BLaER1 (cell line): ENCODE data around the gene ERO1B.
A peak's percentile ranks its signal among the peaks of the same experiment; 100 is the strongest.
"Not testable (repeated sequence)": the region's sequence is repeated elsewhere in the genome, so short reads cannot be mapped to it uniquely, and the experiment has no call there.

Experiments used
- H3K27ac ChIP-seq: shearing (Covaris generic); formaldehyde crosslinking; 2 replicates; pipeline ENCODE4 v1.8.1; 2022
- H3K27me3 ChIP-seq: shearing (Covaris generic); formaldehyde crosslinking; 2 replicates; pipeline ENCODE4 v1.8.1; 2022
- H3K36me3 ChIP-seq: shearing (Covaris generic); formaldehyde crosslinking; 2 replicates; pipeline ENCODE4 v1.8.1; 2022
- H3K4me1 ChIP-seq: shearing (Covaris generic); formaldehyde crosslinking; 2 replicates; pipeline ENCODE4 v1.8.1; 2022
- H3K4me2 ChIP-seq: shearing (Covaris generic); formaldehyde crosslinking; 2 replicates; pipeline ENCODE4 v1.8.1; 2022
- H3K4me3 ChIP-seq: shearing (Covaris generic); formaldehyde crosslinking; 2 replicates; pipeline ENCODE4 v1.8.1; 2022
- H3K9ac ChIP-seq: shearing (Covaris generic); formaldehyde crosslinking; 2 replicates; pipeline ENCODE4 v1.8.1; 2022
- H3K9me3 ChIP-seq: shearing (Covaris generic); formaldehyde crosslinking; 2 replicates; pipeline ENCODE4 v1.8.1; 2022
- H4K20me1 ChIP-seq: shearing (Covaris generic); formaldehyde crosslinking; 2 replicates; pipeline ENCODE4 v1.8.1; 2022
- Cebpa-rat ChIP-seq: shearing (Covaris generic); IDR thresholded peaks from 2 replicates; pipeline ENCODE4 v1.8.1; 2022

Gene ERO1B

GRCh38 chr1:236316437-236316836, 34.7 kb upstream of the ERO1B start:
- no peak for TF ChIP-seq Cebpa-rat
- H3K27ac ChIP-seq: no peak overlapping the region
- H3K4me3 ChIP-seq: no peak overlapping the region
- H3K36me3 ChIP-seq: no peaks in the 10 kb centered on the region
- no peaks in the 10 kb centered on the region for H4K20me1 ChIP-seq
- H3K9me3 ChIP-seq: no peaks in the 10 kb centered on the region
- H3K4me2 ChIP-seq: no peak overlapping the region
- no peaks in the 10 kb centered on the region for H3K4me1 ChIP-seq
- no peak overlapping the region for H3K9ac ChIP-seq
- H3K27me3 ChIP-seq: no peaks in the 10 kb centered on the region

DNA sequence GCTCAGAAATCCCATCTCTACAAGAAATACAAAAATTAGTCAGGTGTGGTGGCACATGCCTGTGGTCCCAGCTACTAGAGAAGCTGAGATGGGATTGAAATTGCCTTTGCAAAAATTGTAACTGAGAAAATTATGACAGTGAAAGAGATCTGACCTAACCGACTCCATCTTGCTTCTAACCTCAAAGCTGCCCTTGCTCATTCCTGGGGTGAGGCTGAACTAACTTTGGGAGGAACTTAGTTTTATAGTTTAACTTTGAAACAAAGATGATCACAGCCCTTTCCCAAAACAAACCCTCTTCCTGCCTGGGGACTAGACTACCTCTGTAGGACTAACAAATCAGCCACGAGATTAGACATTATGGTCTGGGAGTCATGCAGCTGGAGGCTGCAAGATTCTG, 33.8 kb upstream of the ERO1B start:
- TF ChIP-seq Cebpa-rat: no peak
- no peaks in the 10 kb centered on the region for H4K20me1 ChIP-seq
- no peaks in the 10 kb centered on the region for H3K9me3 ChIP-seq
- no peak overlapping the region for H3K4me2 ChIP-seq
- H3K4me1 ChIP-seq: no peaks in the 10 kb centered on the region
- H3K4me3 ChIP-seq: no peak overlapping the region
- H3K27me3 ChIP-seq: no peaks in the 10 kb centered on the region
- no peak overlapping the region for H3K27ac ChIP-seq
- H3K9ac ChIP-seq: no peak overlapping the region
- H3K36me3 ChIP-seq: no peaks in the 10 kb centered on the region

DNA sequence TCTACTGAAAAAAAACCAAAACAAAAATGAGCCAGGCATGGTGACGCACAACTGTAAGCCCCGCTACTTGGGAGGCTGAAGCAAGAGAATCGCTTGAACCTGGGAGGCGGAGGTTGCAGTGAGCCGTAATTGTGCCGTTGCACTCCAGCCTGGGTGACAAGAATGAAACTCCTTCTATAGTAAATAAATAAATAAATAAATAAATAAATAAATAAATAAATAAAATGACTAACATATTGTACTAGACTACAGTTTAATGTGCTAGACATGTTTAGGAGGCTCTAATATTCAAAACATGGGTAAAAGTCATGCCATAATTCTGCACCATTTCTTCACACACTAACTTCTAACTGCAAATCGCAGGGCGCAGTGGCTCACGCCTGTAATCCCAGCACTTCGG, 33.3 kb upstream of the ERO1B start:
- Histone ChIP-seq H3K36me3 (no peaks in the 10 kb centered on the region), H3K4me1 (no peaks in the 10 kb centered on the region), H3K9ac (no peak overlapping the region), H4K20me1 (no peaks in the 10 kb centered on the region), H3K4me3 (no peak overlapping the region), H3K9me3 (no peaks in the 10 kb centered on the region), H3K27me3 (no peaks in the 10 kb centered on the region), H3K4me2 (no peak overlapping the region), H3K27ac (no peak overlapping the region)
- TF ChIP-seq Cebpa-rat: no peak

DNA sequence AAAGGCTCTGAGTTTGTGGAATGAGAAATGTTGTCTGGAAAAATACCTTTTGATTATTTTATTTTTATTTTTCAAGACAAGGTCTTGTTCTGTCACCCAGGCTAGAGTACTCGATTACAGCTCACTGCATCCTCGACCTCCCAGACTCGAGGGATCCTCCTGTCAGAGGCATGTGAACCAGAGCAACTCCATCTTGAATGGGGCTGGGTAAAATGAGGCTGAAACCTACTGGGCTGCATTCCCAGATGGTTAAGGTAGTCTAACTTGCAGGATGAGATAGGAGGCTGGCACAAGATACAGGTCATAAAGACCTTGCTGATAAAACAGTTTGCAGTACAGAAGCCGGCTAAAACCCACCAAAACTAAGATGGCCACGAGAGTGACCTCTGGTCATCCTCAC, 32.3 kb upstream of the ERO1B start:
- H3K4me3 ChIP-seq, H3K36me3 ChIP-seq, H3K9ac ChIP-seq, H3K4me2 ChIP-seq, H3K27me3 ChIP-seq, H3K4me1 ChIP-seq, H3K27ac ChIP-seq, H4K20me1 ChIP-seq, H3K9me3 ChIP-seq: not testable (repeated sequence)

DNA sequence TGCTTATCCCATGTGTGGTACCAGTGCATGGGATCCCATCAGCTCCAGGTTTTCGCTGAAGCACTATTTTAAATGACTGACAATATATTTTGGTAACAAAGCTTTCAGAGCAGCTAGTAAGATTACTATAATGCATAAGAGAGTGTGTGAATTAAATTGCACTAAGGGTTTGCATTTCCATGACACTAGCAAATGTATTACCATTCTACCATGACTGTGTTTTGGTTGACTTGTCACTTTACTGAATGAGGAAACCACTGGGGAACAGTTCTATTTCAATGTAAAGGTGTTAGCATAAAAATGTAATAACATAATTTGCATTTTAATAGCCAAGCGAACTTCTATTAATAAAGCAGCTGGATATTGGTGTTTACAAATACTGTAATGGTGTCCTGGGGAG, 31.7 kb upstream of the ERO1B start:
- Histone ChIP-seq H3K27ac (no peak overlapping the region), H3K4me3 (no peak overlapping the region), H3K36me3 (no peaks in the 10 kb centered on the region), H3K4me2 (no peak overlapping the region), H3K9me3 (no peaks in the 10 kb centered on the region), H3K4me1 (no peaks in the 10 kb centered on the region), H3K27me3 (no peaks in the 10 kb centered on the region), H4K20me1 (no peaks in the 10 kb centered on the region), H3K9ac (no peak overlapping the region)
- no peak for TF ChIP-seq Cebpa-rat

DNA sequence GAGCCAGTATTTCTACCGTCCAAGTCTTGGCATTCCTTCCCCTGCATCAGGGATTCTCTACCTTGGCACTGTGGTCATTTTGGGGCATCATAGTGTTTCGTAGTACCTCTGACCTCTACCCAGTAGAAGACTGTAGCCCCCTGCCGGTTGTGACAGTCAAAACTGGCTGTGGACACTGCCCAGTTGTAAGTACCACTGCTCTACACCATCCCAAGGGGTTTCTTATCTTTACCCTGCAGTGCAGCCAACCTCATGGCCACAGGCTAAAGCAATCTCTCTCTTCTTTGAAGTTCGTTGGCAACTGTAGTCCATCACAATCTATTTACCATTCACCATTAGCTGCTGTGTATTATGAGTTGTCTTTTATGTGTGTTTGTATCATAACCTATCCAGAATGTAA, 29.3 kb upstream of the ERO1B start:
- no peak for TF ChIP-seq Cebpa-rat
- Histone ChIP-seq H3K27me3 (no peaks in the 10 kb centered on the region), H3K36me3 (no peaks in the 10 kb centered on the region), H3K9me3 (no peaks in the 10 kb centered on the region), H3K4me1 (no peaks in the 10 kb centered on the region), H3K4me2 (no peak overlapping the region), H3K27ac (no peak overlapping the region), H3K9ac (no peak overlapping the region), H4K20me1 (no peaks in the 10 kb centered on the region), H3K4me3 (no peak overlapping the region)

DNA sequence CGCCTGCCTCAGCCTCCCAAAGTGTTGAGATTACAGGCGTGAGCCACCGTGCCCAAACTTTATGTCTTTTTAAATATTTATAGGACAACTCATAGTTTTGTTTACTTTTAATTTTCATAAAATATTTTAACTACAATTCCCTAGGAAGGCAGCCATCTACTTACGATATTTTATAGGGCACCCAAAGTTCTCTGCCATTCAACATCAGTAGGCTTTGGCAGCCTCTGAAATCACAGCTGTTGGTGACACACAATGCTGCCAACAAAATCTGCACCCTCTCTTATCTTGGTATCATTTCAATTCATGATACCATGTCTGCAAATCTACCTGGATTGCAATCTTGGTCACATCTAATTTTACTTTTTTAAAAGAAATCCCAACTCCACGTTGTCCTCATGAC, 27.1 kb upstream of the ERO1B start:
- H3K27me3 ChIP-seq: no peaks in the 10 kb centered on the region
- H3K27ac ChIP-seq: no peak overlapping the region
- H3K4me1 ChIP-seq: no peaks in the 10 kb centered on the region
- no peaks in the 10 kb centered on the region for H3K36me3 ChIP-seq
- H3K4me2 ChIP-seq: no peak overlapping the region
- H3K9ac ChIP-seq: no peak overlapping the region
- no peak for TF ChIP-seq Cebpa-rat
- no peaks in the 10 kb centered on the region for H3K9me3 ChIP-seq
- H4K20me1 ChIP-seq: no peaks in the 10 kb centered on the region
- no peak overlapping the region for H3K4me3 ChIP-seq

DNA sequence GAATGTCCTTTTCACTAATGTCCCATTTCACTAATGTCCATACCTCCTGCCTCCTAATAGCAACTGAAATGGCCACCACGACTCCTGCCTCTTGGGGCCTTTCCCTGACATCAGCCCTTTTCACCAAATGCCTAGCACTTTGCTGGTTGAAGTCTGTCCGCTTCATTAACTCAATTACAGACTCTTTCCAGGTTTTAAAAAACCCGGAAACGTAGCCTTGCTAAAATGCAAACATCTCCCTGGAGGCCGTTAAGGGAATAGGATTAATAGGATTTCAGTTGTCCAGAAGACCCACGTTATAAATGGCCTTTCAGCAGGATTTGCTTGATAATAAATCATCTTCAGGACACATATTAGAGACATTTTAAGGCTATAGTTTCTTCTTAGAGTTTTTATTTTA, 25.7 kb upstream of the ERO1B start:
- Histone ChIP-seq H3K27ac (no peak overlapping the region), H3K9me3 (no peaks in the 10 kb centered on the region), H3K36me3 (no peaks in the 10 kb centered on the region), H3K9ac (no peak overlapping the region), H3K4me1 (no peaks in the 10 kb centered on the region), H3K27me3 (no peaks in the 10 kb centered on the region), H4K20me1 (no peaks in the 10 kb centered on the region), H3K4me3 (no peak overlapping the region), H3K4me2 (no peak overlapping the region)
- TF ChIP-seq Cebpa-rat: no peak

- Histone ChIP-seq H3K9ac (no peak overlapping the region), H3K4me2 (peak overlapping the region; percentile 7; the same call in 1 of the 2 replicates), H3K27ac (no peak overlapping the region), H3K36me3 (no peaks in the 10 kb centered on the region), H3K4me3 (no peak overlapping the region), H4K20me1 (no peaks in the 10 kb centered on the region), H3K4me1 (no peaks in the 10 kb centered on the region), H3K9me3 (no peaks in the 10 kb centered on the region), H3K27me3 (no peaks in the 10 kb centered on the region)
- TF ChIP-seq Cebpa-rat: no peak
Observed at GRCh38 chr1:236304682-236305081, 22.9 kb upstream of the ERO1B start.

DNA sequence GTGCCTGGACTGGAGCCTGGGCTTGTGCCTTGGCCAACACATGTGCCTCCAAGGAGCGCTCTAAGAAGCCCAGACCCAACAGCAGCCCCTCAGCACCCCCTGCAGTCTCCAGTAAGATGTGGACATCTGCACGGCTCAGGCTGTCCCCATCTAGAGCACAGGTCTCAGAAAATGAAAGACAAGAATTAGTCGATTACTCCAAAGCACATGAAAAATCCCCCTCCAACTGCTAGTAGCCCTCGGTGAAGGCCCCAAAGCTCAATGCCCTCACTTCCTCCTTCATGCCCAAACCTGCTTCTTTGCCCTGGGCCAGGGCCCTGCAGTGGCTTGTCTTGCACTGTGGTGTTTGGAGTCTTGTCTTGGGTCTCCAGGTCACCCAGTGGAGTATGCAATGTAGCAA, 21.9 kb upstream of the ERO1B start:
- Histone ChIP-seq H4K20me1 (no peaks in the 10 kb centered on the region), H3K36me3 (no peaks in the 10 kb centered on the region), H3K27ac (0 out of 2 replicates have a peak overlapping the region, but pooled peaks have one; percentile 22), H3K9me3 (no peaks in the 10 kb centered on the region), H3K27me3 (no peaks in the 10 kb centered on the region), H3K4me1 (no peaks in the 10 kb centered on the region), H3K9ac (no peak overlapping the region), H3K4me3 (no peak overlapping the region), H3K4me2 (no peak overlapping the region)
- TF ChIP-seq Cebpa-rat: no peak

- Histone ChIP-seq H3K4me2 (no peak overlapping the region), H3K27ac (no peak overlapping the region), H3K4me3 (no peak overlapping the region), H3K9ac (no peak overlapping the region), H4K20me1 (no peaks in the 10 kb centered on the region), H3K9me3 (no peaks in the 10 kb centered on the region), H3K4me1 (no peaks in the 10 kb centered on the region), H3K27me3 (no peaks in the 10 kb centered on the region), H3K36me3 (no peaks in the 10 kb centered on the region)
- no peak for TF ChIP-seq Cebpa-rat
Observed at GRCh38 chr1:236302941-236303340, 21.2 kb upstream of the ERO1B start.
